BE2C (cell line): ENCODE measurements around the gene PAMR1. TPM values are rescaled to one million over a fixed set of nuclear protein-coding genes. Genes with fewer than 3 reads are reported as not detected.

Experiments
- DNase-seq: peaks from one replicate; pipeline ENCODE4 v3.0.0-alpha.2; 2020
- H3K27me3 ChIP-seq: fragments of 250-450 bp; sonication (Bioruptor Pico); 2 replicates; pipeline ENCODE4 v1.5.1; 2020; ENCODE audit warnings: mild to moderate bottlenecking
- H3K36me3 ChIP-seq: fragments of 250-450 bp; sonication (Bioruptor Pico); 2 replicates; pipeline ENCODE4 v1.5.1; 2020; ENCODE audit warnings: mild to moderate bottlenecking
- H3K4me1 ChIP-seq: fragments of 250-450 bp; sonication (Bioruptor Pico); 2 replicates; pipeline ENCODE4 v1.5.1; 2020
- H3K4me3 ChIP-seq: 2 replicates; pipeline ENCODE4 v1.5.1; 2011; ENCODE audit warnings: low read depth, low read length
- H3K9me3 ChIP-seq: fragments of 250-450 bp; sonication (Bioruptor Pico); 2 replicates; pipeline ENCODE4 v1.5.1; 2020
- CTCF ChIP-seq: IDR thresholded peaks from 2 replicates; pipeline ENCODE4 v1.5.1; 2012; ENCODE audit warnings: mild to moderate bottlenecking, low read depth, low read length
- polyA plus RNA-seq: library from polyadenylated mRNA; unstranded; fragments of >200 nt; gene quantifications from one replicate; pipeline ENCODE4 v1.2.1, GENCODE V29; 2012; ENCODE audit warnings: low read depth, missing spikeins; ENCODE audit not compliant: insufficient read length, insufficient read depth

PAMR1 gene, protein sequence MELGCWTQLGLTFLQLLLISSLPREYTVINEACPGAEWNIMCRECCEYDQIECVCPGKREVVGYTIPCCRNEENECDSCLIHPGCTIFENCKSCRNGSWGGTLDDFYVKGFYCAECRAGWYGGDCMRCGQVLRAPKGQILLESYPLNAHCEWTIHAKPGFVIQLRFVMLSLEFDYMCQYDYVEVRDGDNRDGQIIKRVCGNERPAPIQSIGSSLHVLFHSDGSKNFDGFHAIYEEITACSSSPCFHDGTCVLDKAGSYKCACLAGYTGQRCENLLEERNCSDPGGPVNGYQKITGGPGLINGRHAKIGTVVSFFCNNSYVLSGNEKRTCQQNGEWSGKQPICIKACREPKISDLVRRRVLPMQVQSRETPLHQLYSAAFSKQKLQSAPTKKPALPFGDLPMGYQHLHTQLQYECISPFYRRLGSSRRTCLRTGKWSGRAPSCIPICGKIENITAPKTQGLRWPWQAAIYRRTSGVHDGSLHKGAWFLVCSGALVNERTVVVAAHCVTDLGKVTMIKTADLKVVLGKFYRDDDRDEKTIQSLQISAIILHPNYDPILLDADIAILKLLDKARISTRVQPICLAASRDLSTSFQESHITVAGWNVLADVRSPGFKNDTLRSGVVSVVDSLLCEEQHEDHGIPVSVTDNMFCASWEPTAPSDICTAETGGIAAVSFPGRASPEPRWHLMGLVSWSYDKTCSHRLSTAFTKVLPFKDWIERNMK
- polyA plus RNA-seq, result not detected

- Histone ChIP-seq H3K4me1 (peaks cover 4% of the 10 kb centered on the region; the same call in 1 of the 2 replicates), H3K4me3 (no peak within 1 kb of the TSS), H3K36me3 (no peaks in the 10 kb centered on the region), H3K9me3 (no peaks in the 10 kb centered on the region), H3K27me3 (no peaks in the 10 kb centered on the region)
- TF ChIP-seq CTCF, result no peak
- no peak for DNase-seq
Observed at GRCh38 chr11:35525501-35526175, at the start of gene PAMR1. TSS of gene PAMR1 (minus strand) at chr11:35525616. CDS start at chr11:35525585, 31 bp downstream.

DNA sequence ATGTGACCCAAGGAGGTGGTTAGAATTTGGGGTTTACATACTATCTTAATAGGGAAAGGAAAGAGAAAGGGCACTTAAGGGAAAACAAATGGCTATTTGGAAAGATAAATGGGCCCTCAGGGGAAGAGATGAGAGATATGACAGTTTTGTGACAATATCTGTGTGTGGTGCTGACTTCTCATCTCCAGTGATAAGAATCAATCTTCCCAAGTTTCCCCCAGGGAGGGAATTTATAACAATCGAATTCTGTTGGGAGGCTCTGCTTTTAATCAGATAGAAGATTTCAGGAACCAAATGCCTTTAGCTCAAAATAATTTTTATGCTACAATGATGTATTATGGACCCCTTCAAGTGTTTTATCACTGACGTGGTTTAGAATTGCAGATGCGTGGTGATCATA, 46.3 kb upstream of the PAMR1 start:
- Histone ChIP-seq H3K4me3 (no peak overlapping the region), H3K27me3 (no peaks in the 10 kb centered on the region), H3K4me1 (no peaks in the 10 kb centered on the region), H3K9me3 (no peaks in the 10 kb centered on the region), H3K36me3 (no peaks in the 10 kb centered on the region)
- DNase-seq, result no peak
- no peak for TF ChIP-seq CTCF

DNA sequence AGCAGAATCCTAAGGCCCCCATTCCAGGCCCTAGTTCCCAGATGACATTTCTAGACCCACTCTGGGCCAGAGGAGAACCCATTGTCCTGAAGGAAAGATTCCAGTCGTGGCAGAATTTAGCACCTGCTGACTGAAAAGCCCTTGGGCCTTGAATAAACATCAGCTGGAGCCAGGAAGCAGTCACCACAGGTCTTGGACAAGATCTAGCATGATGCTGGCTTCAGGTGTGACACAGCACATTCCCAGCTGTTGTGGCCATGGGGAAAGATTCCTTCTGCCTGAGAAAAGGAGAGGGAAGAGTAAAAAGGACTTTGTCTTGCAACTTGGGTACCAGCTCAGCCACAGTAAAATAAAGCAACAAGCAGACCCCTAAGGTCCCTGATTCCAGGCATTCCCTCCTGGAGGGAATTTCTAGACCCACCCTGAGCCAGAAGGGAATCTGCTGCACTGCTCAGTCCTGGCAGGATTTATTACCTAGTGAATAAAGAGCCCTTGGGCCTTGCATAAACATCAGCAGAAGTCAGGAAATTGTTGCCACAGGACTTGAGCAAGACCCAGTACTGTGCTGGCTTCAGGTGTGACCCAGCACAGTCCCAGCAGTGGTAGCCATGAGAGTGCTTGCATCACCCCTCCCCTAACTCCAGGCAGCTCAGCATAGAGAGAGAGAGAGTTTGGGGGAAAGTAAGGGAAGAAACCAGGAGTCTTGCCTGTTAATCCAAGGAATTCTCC, 42.5 kb upstream of the PAMR1 start:
- H3K9me3 ChIP-seq, result no peaks in the 10 kb centered on the region
- TF ChIP-seq CTCF, result no peak
- H3K4me1 ChIP-seq, result no peaks in the 10 kb centered on the region
- no peaks in the 10 kb centered on the region for H3K27me3 ChIP-seq
- no peak for DNase-seq
- H3K4me3 ChIP-seq, result no peak overlapping the region
- no peaks in the 10 kb centered on the region for H3K36me3 ChIP-seq

DNA sequence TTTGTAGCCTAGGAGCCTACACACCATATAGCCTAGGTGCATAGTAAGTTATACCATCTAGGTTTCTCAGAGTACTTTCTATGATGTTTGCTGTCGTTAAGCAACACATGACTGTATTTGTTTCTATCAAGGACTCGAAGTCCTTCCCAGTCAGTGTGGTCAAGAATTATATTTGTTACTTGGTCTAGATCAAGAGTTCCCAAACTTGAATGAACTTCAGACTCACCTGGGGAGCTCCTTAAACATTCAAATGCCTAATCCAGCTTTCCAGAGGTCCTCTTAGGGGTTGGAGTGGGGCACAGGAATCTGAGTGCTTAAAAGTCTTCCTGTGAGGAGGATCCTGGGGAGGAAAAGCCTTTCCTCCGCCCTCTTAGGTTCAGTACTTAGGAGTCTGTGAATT, 41.5 kb upstream of the PAMR1 start:
- H3K4me3 ChIP-seq, result no peak overlapping the region
- no peaks in the 10 kb centered on the region for H3K9me3 ChIP-seq
- no peaks in the 10 kb centered on the region for H3K36me3 ChIP-seq
- no peak for TF ChIP-seq CTCF
- no peaks in the 10 kb centered on the region for H3K27me3 ChIP-seq
- DNase-seq, result no peak
- no peaks in the 10 kb centered on the region for H3K4me1 ChIP-seq

DNA sequence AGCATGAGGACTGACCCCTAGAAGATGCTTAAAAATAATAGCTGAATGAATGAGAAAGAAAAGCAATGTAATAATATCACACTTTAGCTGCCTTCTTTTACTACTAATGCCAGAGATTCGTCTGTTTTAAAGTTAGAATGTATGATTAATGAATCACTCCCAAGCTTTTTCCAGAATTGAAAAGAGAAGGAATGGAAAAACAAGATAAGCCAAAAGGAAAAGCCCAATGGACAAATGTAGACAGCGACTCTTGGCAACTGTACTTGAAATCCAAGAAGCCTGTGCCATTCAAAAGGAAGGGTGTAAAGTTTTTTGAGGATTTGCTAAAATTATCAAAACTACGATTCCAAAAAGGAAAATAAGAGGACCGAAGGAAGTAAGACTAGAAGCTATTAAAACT, 40.8 kb upstream of the PAMR1 start:
- TF ChIP-seq CTCF, result no peak
- Histone ChIP-seq H3K36me3 (no peaks in the 10 kb centered on the region), H3K4me3 (no peak overlapping the region), H3K4me1 (no peaks in the 10 kb centered on the region), H3K9me3 (no peaks in the 10 kb centered on the region), H3K27me3 (no peaks in the 10 kb centered on the region)
- DNase-seq, result no peak
